Measurements from ENCODE around the gene COPS4. TPM values are rescaled to one million over a fixed set of nuclear protein-coding genes. Genes with fewer than 3 reads are reported as not detected.

The COPS4 gene
- total and polyA plus RNA-seq, 10 of the 15 experiments (the other 5 are each of a cell fraction or from before 2014, with no cell fraction given), result 34.2 to 159 (median 66.7) TPM

DNA sequence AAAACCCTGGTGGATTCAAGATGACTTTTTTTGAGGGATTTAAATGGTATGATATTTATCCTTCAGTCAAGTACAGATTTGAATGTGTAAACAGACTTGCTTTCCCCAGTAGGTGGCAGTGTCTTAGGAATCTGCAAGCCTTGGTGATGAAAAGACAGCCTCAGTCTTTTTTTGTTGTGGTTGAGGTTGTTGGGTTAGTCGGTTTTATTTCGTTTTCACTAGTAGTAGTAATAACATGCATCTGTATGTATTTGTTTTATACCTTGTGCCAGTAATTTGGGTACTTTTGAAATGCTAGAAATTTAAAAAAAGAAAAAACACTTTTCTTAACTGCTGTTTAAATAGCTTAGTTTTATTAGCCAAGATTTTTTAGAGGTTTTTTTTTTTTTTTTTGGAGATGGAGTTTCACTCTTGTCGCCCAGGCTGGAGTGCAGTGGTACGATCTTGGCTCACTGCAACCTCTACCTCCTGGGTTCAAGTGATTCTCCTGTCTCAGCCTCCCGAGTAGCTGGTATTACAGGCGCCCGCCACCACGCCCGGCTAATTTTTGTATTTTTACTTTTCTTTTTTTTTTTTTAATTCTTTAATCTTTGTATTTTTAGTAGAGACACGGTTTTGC, 39.2 kb downstream of the COPS4 start:
- WGBS (ENCODE audit: insufficient coverage, insufficient replicate concordance, low lambda C conversion rate, missing lambda C conversion rate), result 35% methylated on average over 6 of the region's 10 CpGs
- no TSS peak for BruUV-seq (replicated peaks)
- Histone ChIP-seq H2AFZ (ENCODE audit: control insufficient read depth, low read depth, low read length) (no peak overlapping the region), H3K4me2 (ENCODE audit: control insufficient read depth, insufficient read depth) (no peak overlapping the region), H3K27me3 (replicated peaks in 1 of 2; ENCODE audit: control insufficient read depth in 2 of 2, insufficient read depth in 2 of 2, low read length in 1 of 2) (no peaks in the 10 kb centered on the region), H3K4me3 (no peak overlapping the region), H3K36me3 (ENCODE audit: control insufficient read depth in 2 of 2, insufficient read depth in 2 of 2, low read length in 1 of 2) (peaks cover 4 to 11% of the 10 kb centered on the region in 2 experiments; a peak in 3 of 4 replicates), H3K27ac (ENCODE audit: control insufficient read depth, insufficient read depth) (peak overlapping the region; percentile 7; the same call in 1 of the 2 replicates), H3K9me3 (replicated peaks; ENCODE audit: control insufficient read depth, insufficient read depth, low read length) (no peaks in the 10 kb centered on the region), H3K79me2 (ENCODE audit: control insufficient read depth, insufficient read depth, low read length) (no peaks in the 10 kb centered on the region), H4K20me1 (ENCODE audit: control insufficient read depth, insufficient read depth) (no peaks in the 10 kb centered on the region), H3K4me1 (ENCODE audit: control insufficient read depth, insufficient read depth, low read length) (peaks cover 8% of the 10 kb centered on the region), H3K9ac (ENCODE audit: control insufficient read depth, insufficient read depth, low read length) (no peak overlapping the region)
- ChIA-PET SMC1A (ENCODE audit: uncharacterized antibody, unreplicated experiment) (interaction anchor here (0.7 to 5.5 kb wide), 28 partner anchors 16 to 210 kb away, joined by 3 to 56 read pairs (median 8); partner anchors contain the start of genes COQ2 and PLAC8), RAD21 (ENCODE audit: unreplicated experiment) (interaction anchor here (0.6 to 7.2 kb wide), 23 partner anchors 18 to 344 kb away, joined by 3 to 70 read pairs (median 5); partner anchors contain the start of genes COQ2 and PLAC8), CTCF (interaction anchor here (0.6 to 10.3 kb wide), 38 partner anchors 8 to 379 kb away, joined by 3 to 147 read pairs (median 4); partner anchors contain the start of genes COPS4 and COQ2), POLR2A (interaction anchor here (0.5 to 1.8 kb wide), 11 partner anchors 9 to 254 kb away, joined by 3 to 9 read pairs (median 4); no protein-coding TSS in a partner anchor)
- peak; percentile 89 for FAIRE-seq
- intact Hi-C loops (cut with micrococcal nuclease; ENCODE audit: unreplicated experiment), result loop anchor here (1.0 to 2.0 kb wide), 5 partner anchors 36 to 208 kb away; no protein-coding TSS in a partner anchor
- in situ Hi-C loops (cut with MboI), result loop anchor here (10.0 to 25.0 kb wide), 2 partner anchors 181 to 563 kb away; no protein-coding TSS in a partner anchor
- peak; percentile 95 for ATAC-seq
- DNase-seq (ENCODE audit: low read depth, low spot score), result peak; percentile 79
- TF ChIP-seq RAD21 (IDR thresholded peaks at IDR 0.05; ENCODE audit: insufficient read depth, low read depth, low read length) (peak; percentile 92), RUNX3 (IDR thresholded peaks at IDR 0.05; ENCODE audit: low read length) (peak; percentile 95), CHD4 (IDR thresholded peaks at IDR 0.05) (no peak), NFIC (IDR thresholded peaks at IDR 0.05; ENCODE audit: low read depth, low read length) (0 out of 2 replicates have a peak, but pooled peaks have one; percentile 18), MYC (IDR thresholded peaks at IDR 0.05; ENCODE audit: insufficient read depth, insufficient read length, insufficient replicate concordance, low read length, severe bottlenecking) (no peak), NFYB (IDR thresholded peaks at IDR 0.05; ENCODE audit: insufficient read depth, low read depth, low read length) (no peak), YY1 (IDR thresholded peaks at IDR 0.05; ENCODE audit: low read depth, low read length) (0 out of 2 replicates have a peak, but pooled peaks have one; percentile 52), SIX5 (IDR thresholded peaks at IDR 0.05; ENCODE audit: low read depth, low read length, severe bottlenecking) (no peak), SKIL (IDR thresholded peaks at IDR 0.05; ENCODE audit: low read depth, poor library complexity, severe bottlenecking) (peak; percentile 51), ATF7 (IDR thresholded peaks at IDR 0.05; ENCODE audit: low read depth) (peak; percentile 42), SMC3 (IDR thresholded peaks at IDR 0.05; ENCODE audit: borderline replicate concordance, low read length) (peak; percentile 95), SMAD1 (IDR thresholded peaks at IDR 0.05; ENCODE audit: low read depth, partially characterized antibody) (no peak)
- TF ChIP-seq, protein P1, sequence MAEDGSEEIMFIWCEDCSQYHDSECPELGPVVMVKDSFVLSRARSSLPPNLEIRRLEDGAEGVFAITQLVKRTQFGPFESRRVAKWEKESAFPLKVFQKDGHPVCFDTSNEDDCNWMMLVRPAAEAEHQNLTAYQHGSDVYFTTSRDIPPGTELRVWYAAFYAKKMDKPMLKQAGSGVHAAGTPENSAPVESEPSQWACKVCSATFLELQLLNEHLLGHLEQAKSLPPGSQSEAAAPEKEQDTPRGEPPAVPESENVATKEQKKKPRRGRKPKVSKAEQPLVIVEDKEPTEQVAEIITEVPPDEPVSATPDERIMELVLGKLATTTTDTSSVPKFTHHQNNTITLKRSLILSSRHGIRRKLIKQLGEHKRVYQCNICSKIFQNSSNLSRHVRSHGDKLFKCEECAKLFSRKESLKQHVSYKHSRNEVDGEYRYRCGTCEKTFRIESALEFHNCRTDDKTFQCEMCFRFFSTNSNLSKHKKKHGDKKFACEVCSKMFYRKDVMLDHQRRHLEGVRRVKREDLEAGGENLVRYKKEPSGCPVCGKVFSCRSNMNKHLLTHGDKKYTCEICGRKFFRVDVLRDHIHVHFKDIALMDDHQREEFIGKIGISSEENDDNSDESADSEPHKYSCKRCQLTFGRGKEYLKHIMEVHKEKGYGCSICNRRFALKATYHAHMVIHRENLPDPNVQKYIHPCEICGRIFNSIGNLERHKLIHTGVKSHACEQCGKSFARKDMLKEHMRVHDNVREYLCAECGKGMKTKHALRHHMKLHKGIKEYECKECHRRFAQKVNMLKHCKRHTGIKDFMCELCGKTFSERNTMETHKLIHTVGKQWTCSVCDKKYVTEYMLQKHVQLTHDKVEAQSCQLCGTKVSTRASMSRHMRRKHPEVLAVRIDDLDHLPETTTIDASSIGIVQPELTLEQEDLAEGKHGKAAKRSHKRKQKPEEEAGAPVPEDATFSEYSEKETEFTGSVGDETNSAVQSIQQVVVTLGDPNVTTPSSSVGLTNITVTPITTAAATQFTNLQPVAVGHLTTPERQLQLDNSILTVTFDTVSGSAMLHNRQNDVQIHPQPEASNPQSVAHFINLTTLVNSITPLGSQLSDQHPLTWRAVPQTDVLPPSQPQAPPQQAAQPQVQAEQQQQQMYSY (CRISPR knock-in tag; IDR thresholded peaks at IDR 0.05), result no peak

Measured in GM12878 (cell line).